PFSK-1 (cell line): ENCODE measurements around the gene PLXND1.

Experiments used
- FOXP2 ChIP-seq: optimal IDR thresholded peaks from 2 replicates; pipeline ENCODE3; 2011; ENCODE audit warnings: borderline replicate concordance, control low read depth, inconsistent platforms; ENCODE audit not compliant: insufficient read depth; ENCODE audit errors: extremely low read length, extremely low read depth
- POLR2AphosphoS5 ChIP-seq: IDR thresholded peaks from 2 replicates; pipeline ENCODE4 v1.6.1; 2012; ENCODE audit warnings: low read depth, mild to moderate bottlenecking, control low read depth, low read length, moderate library complexity
- SIN3A ChIP-seq: IDR thresholded peaks from 2 replicates; pipeline ENCODE4 v1.6.1; 2012; ENCODE audit warnings: mild to moderate bottlenecking, low read length, moderate library complexity, borderline replicate concordance; ENCODE audit not compliant: insufficient read depth
- TAF1 ChIP-seq: IDR thresholded peaks from 2 replicates; pipeline ENCODE4 v1.6.1; 2012; ENCODE audit warnings: low read length, control low read depth, borderline replicate concordance; ENCODE audit not compliant: insufficient read depth
- TF ChIP-seq, protein P1 (sequence below), 2 experiments: IDR thresholded peaks; 2 replicates each; pipeline versions ENCODE4 v1.6.1 to v1.8.0; 2011 to 2012; ENCODE audit warnings: low read depth in 2 of 2, low read length in 2 of 2, control low read depth in 1 of 2, inconsistent platforms in 1 of 2, mild to moderate bottlenecking in 1 of 2, moderate library complexity in 1 of 2; ENCODE audit not compliant: insufficient read depth in 1 of 2

GRCh38 chr3:129638481-129638880 is 32.0 kb upstream of the PLXND1 start:
- TF ChIP-seq POLR2AphosphoS5 (no peak), TAF1 (no peak), SIN3A (no peak), FOXP2 (no peak)
- TF ChIP-seq, protein P1, sequence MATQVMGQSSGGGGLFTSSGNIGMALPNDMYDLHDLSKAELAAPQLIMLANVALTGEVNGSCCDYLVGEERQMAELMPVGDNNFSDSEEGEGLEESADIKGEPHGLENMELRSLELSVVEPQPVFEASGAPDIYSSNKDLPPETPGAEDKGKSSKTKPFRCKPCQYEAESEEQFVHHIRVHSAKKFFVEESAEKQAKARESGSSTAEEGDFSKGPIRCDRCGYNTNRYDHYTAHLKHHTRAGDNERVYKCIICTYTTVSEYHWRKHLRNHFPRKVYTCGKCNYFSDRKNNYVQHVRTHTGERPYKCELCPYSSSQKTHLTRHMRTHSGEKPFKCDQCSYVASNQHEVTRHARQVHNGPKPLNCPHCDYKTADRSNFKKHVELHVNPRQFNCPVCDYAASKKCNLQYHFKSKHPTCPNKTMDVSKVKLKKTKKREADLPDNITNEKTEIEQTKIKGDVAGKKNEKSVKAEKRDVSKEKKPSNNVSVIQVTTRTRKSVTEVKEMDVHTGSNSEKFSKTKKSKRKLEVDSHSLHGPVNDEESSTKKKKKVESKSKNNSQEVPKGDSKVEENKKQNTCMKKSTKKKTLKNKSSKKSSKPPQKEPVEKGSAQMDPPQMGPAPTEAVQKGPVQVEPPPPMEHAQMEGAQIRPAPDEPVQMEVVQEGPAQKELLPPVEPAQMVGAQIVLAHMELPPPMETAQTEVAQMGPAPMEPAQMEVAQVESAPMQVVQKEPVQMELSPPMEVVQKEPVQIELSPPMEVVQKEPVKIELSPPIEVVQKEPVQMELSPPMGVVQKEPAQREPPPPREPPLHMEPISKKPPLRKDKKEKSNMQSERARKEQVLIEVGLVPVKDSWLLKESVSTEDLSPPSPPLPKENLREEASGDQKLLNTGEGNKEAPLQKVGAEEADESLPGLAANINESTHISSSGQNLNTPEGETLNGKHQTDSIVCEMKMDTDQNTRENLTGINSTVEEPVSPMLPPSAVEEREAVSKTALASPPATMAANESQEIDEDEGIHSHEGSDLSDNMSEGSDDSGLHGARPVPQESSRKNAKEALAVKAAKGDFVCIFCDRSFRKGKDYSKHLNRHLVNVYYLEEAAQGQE (IDR thresholded peaks at IDR 0.05; ENCODE audit: insufficient read depth in 1 of 2, low read depth in 2 of 2, low read length in 2 of 2): no peak
